ENCODE measurements around the gene TBX10. TPM values are rescaled to one million over a fixed set of nuclear protein-coding genes. Genes with fewer than 3 reads are reported as not detected.

The TBX10 gene
- total RNA-seq, 4 donors from 2014 or later = not detected

GRCh38 chr11:67680696-67681470 is 41.3 kb upstream of the TBX10 start:
- no peak for TF ChIP-seq POLR2A (IDR thresholded peaks at IDR 0.05)
- no peak for TF ChIP-seq CTCF (IDR thresholded peaks at IDR 0.05)
- no peak overlapping the region for H3K27ac ChIP-seq
- H3K4me1 ChIP-seq = no peaks in the 10 kb centered on the region
- no peaks in the 10 kb centered on the region for H3K27me3 ChIP-seq
- intact Hi-C loops (cut with DNase I) = no loop called here
- no peak for DNase-seq
- no peaks in the 10 kb centered on the region for H3K36me3 ChIP-seq
- WGBS, 2 donors = 74 to 86% methylated on average over 3 of the region's 3 CpGs
- no peak overlapping the region for H3K4me3 ChIP-seq (replicated peaks in 1 of 3)
- no peaks in the 10 kb centered on the region for H3K9me3 ChIP-seq

DNA sequence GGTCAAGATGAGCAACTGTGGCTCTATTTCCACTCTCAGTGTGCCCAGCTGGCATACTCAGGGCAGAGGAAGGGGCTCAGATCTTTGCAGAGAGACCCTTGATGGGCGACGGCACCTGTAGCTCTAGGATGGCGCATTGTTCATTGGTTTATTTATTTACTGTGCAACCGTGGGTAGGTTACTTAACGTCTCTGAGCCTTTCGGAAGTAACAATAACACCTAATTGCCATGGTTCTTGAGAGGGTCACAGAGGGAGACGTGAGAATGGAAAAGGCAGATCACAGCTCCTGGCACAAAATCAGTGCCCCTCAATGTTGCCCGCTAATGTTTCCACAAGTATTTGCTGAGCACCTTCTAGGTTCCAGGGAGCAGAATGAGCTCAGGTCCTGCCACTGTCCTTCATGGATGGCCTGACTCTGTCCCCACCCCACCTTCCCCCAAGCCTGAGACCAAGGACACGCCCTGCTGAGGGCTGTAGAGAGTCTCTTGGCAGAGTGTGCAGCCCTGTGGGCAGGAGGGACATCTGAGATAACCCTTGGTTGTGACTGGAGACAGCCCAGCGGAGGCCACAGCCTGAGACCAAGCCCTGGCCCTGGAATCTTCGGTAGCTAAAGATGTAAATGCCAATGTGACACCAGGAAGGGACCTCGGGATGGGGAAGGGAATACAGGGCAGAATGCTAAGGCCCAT is 35.6 kb upstream of the TBX10 start:
- H3K27ac ChIP-seq = no peak overlapping the region
- TF ChIP-seq CTCF (IDR thresholded peaks at IDR 0.05) (no peak), POLR2A (IDR thresholded peaks at IDR 0.05) (no peak)
- H3K27me3 ChIP-seq = no peaks in the 10 kb centered on the region
- 83 to 87% methylated on average over 11 to 12 of the region's 12 CpGs for WGBS, 2 donors
- intact Hi-C loops (cut with DNase I) = no loop called here
- no peaks in the 10 kb centered on the region for H3K9me3 ChIP-seq
- no peaks in the 10 kb centered on the region for H3K36me3 ChIP-seq
- H3K4me3 ChIP-seq (replicated peaks in 1 of 3) = no peak overlapping the region
- no peak for DNase-seq
- H3K4me1 ChIP-seq = no peaks in the 10 kb centered on the region

GRCh38 chr11:67674442-67674871 is 34.9 kb upstream of the TBX10 start, which contains the start of gene ALDH3B2:
Gene ALDH3B2, minus strand, starts transcription at chr11:67674623. Its CDS starts 7,688 bp downstream, at chr11:67666935.
- intact Hi-C loops (cut with DNase I) = no loop called here
- Histone ChIP-seq H3K4me1 (no peaks in the 10 kb centered on the region), H3K4me3 (replicated peaks in 1 of 3) (no peak within 1 kb of the TSS), H3K27me3 (no peaks in the 10 kb centered on the region), H3K27ac (no peak within 1 kb of the TSS), H3K9me3 (no peaks in the 10 kb centered on the region), H3K36me3 (no peaks in the 10 kb centered on the region)
- TF ChIP-seq CTCF (IDR thresholded peaks at IDR 0.05) (no peak), POLR2A (IDR thresholded peaks at IDR 0.05) (no peak)
- WGBS, 2 donors = 40 to 60% methylated on average over 3 to 8 of the region's 8 CpGs
- no peak for DNase-seq

DNA sequence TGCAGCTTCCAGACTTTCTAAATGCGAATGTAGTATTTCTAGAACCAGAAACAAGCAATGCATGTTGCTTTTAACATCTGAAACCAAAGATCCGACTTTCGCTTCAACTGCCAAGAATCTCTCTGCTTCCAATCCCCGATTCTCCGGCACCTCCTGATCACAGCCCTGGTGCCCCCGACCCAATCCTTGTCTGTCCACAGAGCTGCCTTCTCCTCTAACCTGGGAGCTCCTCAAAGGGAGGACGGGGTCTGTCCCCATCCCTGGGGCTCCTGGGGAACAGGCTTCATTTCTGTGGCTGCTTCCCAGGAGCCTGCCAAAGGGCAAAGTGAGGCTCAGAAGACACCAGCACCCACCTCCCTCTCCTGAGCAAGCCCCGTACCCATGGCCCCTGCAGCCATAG is 34.3 kb upstream of the TBX10 start:
- no peaks in the 10 kb centered on the region for H3K9me3 ChIP-seq
- H3K4me3 ChIP-seq (replicated peaks in 1 of 3) = no peak overlapping the region
- 60 to 72% methylated on average over 7 to 8 of the region's 8 CpGs for WGBS, 2 donors
- no peaks in the 10 kb centered on the region for H3K4me1 ChIP-seq
- H3K36me3 ChIP-seq = no peaks in the 10 kb centered on the region
- no peak overlapping the region for H3K27ac ChIP-seq
- no peak for TF ChIP-seq POLR2A (IDR thresholded peaks at IDR 0.05)
- TF ChIP-seq CTCF (IDR thresholded peaks at IDR 0.05) = no peak
- no peak for DNase-seq
- intact Hi-C loops (cut with DNase I) = no loop called here
- H3K27me3 ChIP-seq = no peaks in the 10 kb centered on the region

DNA sequence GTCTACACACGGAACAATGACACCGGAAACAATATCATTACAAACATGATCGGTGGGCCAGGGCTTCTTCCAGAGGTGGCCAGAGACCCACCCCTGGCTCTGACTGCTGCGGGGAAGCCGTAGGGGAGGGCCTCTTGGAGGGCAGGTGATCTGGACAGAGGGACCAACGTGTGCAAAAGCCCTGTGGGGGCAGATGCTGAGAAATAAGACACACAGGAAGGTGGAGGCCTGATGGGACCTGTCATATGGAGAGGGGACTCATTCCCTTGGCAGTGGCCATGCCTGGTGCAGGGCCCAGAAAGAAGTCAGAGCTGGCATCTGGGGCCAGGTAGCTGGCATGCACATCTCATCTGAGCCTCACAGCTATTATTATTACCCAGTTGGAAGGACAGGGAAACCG is 33.8 kb upstream of the TBX10 start:
- Histone ChIP-seq H3K4me1 (no peaks in the 10 kb centered on the region), H3K27me3 (no peaks in the 10 kb centered on the region), H3K9me3 (no peaks in the 10 kb centered on the region), H3K27ac (no peak overlapping the region), H3K4me3 (replicated peaks in 1 of 3) (no peak overlapping the region), H3K36me3 (no peaks in the 10 kb centered on the region)
- no peak for TF ChIP-seq CTCF (IDR thresholded peaks at IDR 0.05)
- intact Hi-C loops (cut with DNase I) = no loop called here
- no peak for DNase-seq
- 86 to 91% methylated on average over 5 to 7 of the region's 7 CpGs for WGBS, 2 donors
